Inferior parietal cortex (tissue), 1 donor: ENCODE measurements around the gene NOVA2.

ENCODE experiments used
- DNase-seq: peaks from one replicate; pipeline ENCODE4 v3.0.0-alpha.2; 2016; ENCODE audit errors: extremely low spot score

NOVA2 gene

GRCh38 chr19:45962021-45962420, 11.6 kb downstream of the NOVA2 start:
- no peak for DNase-seq

- no peak for DNase-seq
These were observed 12.9 kb downstream of the NOVA2 start for GRCh38 chr19:45960595-45961235.

- no peak for DNase-seq
These were observed 14.1 kb downstream of the NOVA2 start for GRCh38 chr19:45959517-45960025.

GRCh38 chr19:45958769-45959516, 14.7 kb downstream of the NOVA2 start:
- no peak for DNase-seq

- no peak for DNase-seq
These were observed 15.3 kb downstream of the NOVA2 start for GRCh38 chr19:45958320-45958719.

- DNase-seq = no peak
These were observed 17.6 kb downstream of the NOVA2 start for GRCh38 chr19:45955905-45956608.

GRCh38 chr19:45954156-45954555, 19.5 kb downstream of the NOVA2 start:
- DNase-seq = no peak

- DNase-seq = no peak
These were observed 20.0 kb downstream of the NOVA2 start for GRCh38 chr19:45953676-45954075.

GRCh38 chr19:45952686-45953505, 20.8 kb downstream of the NOVA2 start:
- DNase-seq = no peak

- DNase-seq = no peak
These were observed 21.4 kb downstream of the NOVA2 start for GRCh38 chr19:45952341-45952685.

- DNase-seq = no peak
These were observed 25.7 kb downstream of the NOVA2 start for GRCh38 chr19:45947926-45948325.

- no peak for DNase-seq
These were observed 33.2 kb downstream of the NOVA2 start for GRCh38 chr19:45940515-45940805.

- no peak for DNase-seq
These were observed 33.7 kb downstream of the NOVA2 start for GRCh38 chr19:45939792-45940514.

GRCh38 chr19:45938733-45939319, 34.8 kb downstream of the NOVA2 start:
- DNase-seq = no peak

GRCh38 chr19:45935267-45935666, 38.4 kb downstream of the NOVA2 start:
- no peak for DNase-seq

GRCh38 chr19:45934551-45935230, 39.0 kb downstream of the NOVA2 start:
- DNase-seq = no peak

GRCh38 chr19:45933759-45934158, 39.9 kb downstream of the NOVA2 start:
- no peak for DNase-seq

- no peak for DNase-seq
These were observed 42.6 kb downstream of the NOVA2 start for GRCh38 chr19:45931055-45931454.

- no peak for DNase-seq
These were observed 44.4 kb downstream of the NOVA2 start for GRCh38 chr19:45929247-45929646.

GRCh38 chr19:45927565-45928261, 46.0 kb downstream of the NOVA2 start:
- peak; percentile 95 for DNase-seq
